Uterus (tissue), 2 donors: ENCODE results near the gene ZBP1.

Experiments
- CTCF ChIP-seq, 4 experiments: fragments of 200-600 bp in 2 of 4; fragments of 450-650 bp in 2 of 4; sonication (generic) in 2 of 4; IDR thresholded peaks; one replicate each; pipeline ENCODE4 v1.5.1; 2016 to 2019; ENCODE audit warnings: antibody characterized with exemption in 4 of 4, mild to moderate bottlenecking in 2 of 4, moderate library complexity in 1 of 4
- POLR2A ChIP-seq, 2 donors: fragments of 450-650 bp; IDR thresholded peaks; one replicate each; pipeline ENCODE4 v1.6.1; 2016; ENCODE audit warnings: antibody characterized with exemption in 2 of 2, mild to moderate bottlenecking in 1 of 2, moderate library complexity in 1 of 2

DNA sequence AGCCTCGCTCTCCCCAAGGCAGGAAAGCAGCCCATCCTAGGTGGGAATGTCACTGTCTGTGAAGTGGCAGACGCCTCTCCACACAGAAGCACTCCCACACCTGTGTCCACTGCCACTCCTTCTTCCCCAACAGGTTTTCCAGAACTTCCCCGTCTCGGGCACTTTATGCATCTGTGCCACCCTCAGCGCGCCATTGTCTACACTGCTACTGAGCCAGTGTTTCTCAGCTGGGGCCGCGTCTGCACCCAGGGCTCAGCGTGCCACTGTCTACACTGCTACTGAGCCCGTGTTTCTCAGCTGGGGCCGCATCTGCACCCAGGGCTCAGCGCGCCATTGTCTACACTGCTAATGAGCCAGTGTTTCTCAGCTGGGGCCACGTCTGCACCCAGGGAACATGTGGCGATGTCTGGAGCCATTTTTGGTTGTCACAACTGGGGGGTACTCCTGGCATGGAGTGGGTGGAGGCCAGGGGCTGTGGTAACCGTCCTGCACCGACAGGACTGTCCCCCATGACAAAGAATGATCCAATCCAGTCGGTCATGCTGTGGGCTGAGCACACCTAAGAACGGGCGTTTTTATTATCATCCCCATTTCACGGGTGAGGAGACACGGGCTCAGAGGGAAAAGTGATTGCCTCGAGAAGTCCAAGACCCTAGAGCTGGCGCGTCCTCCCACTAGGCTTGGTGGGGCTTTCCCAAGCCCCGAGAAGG is 41.7 kb upstream of the ZBP1 start:
- TF ChIP-seq POLR2A (IDR thresholded peaks at IDR 0.05) (no peak), CTCF (IDR thresholded peaks at IDR 0.05) (no peak)
